Neutrophil (primary cell): Measurements from ENCODE around the gene STAB2.

Experiments
- H3K27ac ChIP-seq: fragments of 200-600 bp; sonication (generic); 2 replicates; pipeline ENCODE4 v1.5.1; 2016; ENCODE audit warnings: mild to moderate bottlenecking, moderate library complexity
- H3K27me3 ChIP-seq: fragments of 200-600 bp; sonication (generic); 2 replicates; pipeline ENCODE4 v1.6.0; 2016; ENCODE audit warnings: mild to moderate bottlenecking
- H3K36me3 ChIP-seq: fragments of 200-600 bp; sonication (generic); 2 replicates; pipeline ENCODE4 v1.5.1; 2017
- H3K4me1 ChIP-seq, 2 experiments: fragments of 200-600 bp in 1 of 2; sonication (generic) in 1 of 2; 1 replicate in 1 of 2; 2 replicates in 1 of 2; pipeline versions ENCODE4 v1.5.1 to v1.6.1; 2013 to 2016; ENCODE audit warnings: low read depth in 1 of 2, low read length in 1 of 2, mild to moderate bottlenecking in 1 of 2, moderate library complexity in 1 of 2; ENCODE audit not compliant: control insufficient read depth in 1 of 2, insufficient read depth in 1 of 2
- H3K4me3 ChIP-seq, 2 experiments: fragments of 200-600 bp in 1 of 2; sonication (generic) in 1 of 2; 1 replicate in 1 of 2; 2 replicates in 1 of 2; pipeline ENCODE4 v1.5.1; 2013 to 2016; ENCODE audit warnings: low read depth in 1 of 2, low read length in 1 of 2, mild to moderate bottlenecking in 1 of 2, moderate library complexity in 1 of 2
- H3K9me3 ChIP-seq: fragments of 200-600 bp; sonication (generic); 2 replicates; pipeline ENCODE4 v1.5.1; 2016
- CTCF ChIP-seq: fragments of 200-600 bp; sonication (generic); IDR thresholded peaks from 2 replicates; pipeline ENCODE4 v1.5.1; 2016; ENCODE audit warnings: antibody characterized with exemption

The STAB2 gene

GRCh38 chr12:103791350-103791920 is 204.4 kb downstream of the STAB2 start:
- no peak for TF ChIP-seq CTCF
- Histone ChIP-seq H3K9me3 (no peaks in the 10 kb centered on the region), H3K4me3 (no peak overlapping the region), H3K4me1 (no peaks in the 10 kb centered on the region), H3K36me3 (peaks cover 38% of the 10 kb centered on the region), H3K27me3 (no peaks in the 10 kb centered on the region), H3K27ac (no peak overlapping the region)

- peaks cover 38% of the 10 kb centered on the region for H3K36me3 ChIP-seq
- TF ChIP-seq CTCF = no peak
Observed at GRCh38 chr12:103793046-103793445, 206.0 kb downstream of the STAB2 start.

GRCh38 chr12:103793512-103794045 is 206.5 kb downstream of the STAB2 start:
- no peaks in the 10 kb centered on the region for H3K9me3 ChIP-seq
- peaks cover 9 to 13% of the 10 kb centered on the region in 2 experiments for H3K4me1 ChIP-seq
- H3K27me3 ChIP-seq = no peaks in the 10 kb centered on the region
- H3K4me3 ChIP-seq = no peak overlapping the region
- TF ChIP-seq CTCF = no peak
- H3K36me3 ChIP-seq = peaks cover 38% of the 10 kb centered on the region
- H3K27ac ChIP-seq = no peak overlapping the region

More at GRCh38 chr12:103793046-103793445, 206.0 kb downstream of the STAB2 start:
- Histone ChIP-seq H3K4me1 (peaks cover 4 to 7% of the 10 kb centered on the region in 2 experiments), H3K27me3 (no peaks in the 10 kb centered on the region), H3K27ac (no peak overlapping the region), H3K9me3 (no peaks in the 10 kb centered on the region), H3K4me3 (no peak overlapping the region)

GRCh38 chr12:103794309-103795213 is 207.5 kb downstream of the STAB2 start:
- Histone ChIP-seq H3K27ac (peak overlapping the region; percentile 21), H3K36me3 (peaks cover 38% of the 10 kb centered on the region)

GRCh38 chr12:103798586-103798985 is 211.5 kb downstream of the STAB2 start:
- Histone ChIP-seq H3K9me3 (no peaks in the 10 kb centered on the region), H3K27ac (peak overlapping the region; percentile 95), H3K27me3 (no peaks in the 10 kb centered on the region), H3K4me3 (peak overlapping the region; percentile 54 to 61), H3K4me1 (peaks cover 53 to 60% of the 10 kb centered on the region in 2 experiments), H3K36me3 (peaks cover 10% of the 10 kb centered on the region)
- TF ChIP-seq CTCF = no peak

More at GRCh38 chr12:103794309-103795213, 207.5 kb downstream of the STAB2 start:
- no peaks in the 10 kb centered on the region for H3K9me3 ChIP-seq
- H3K4me1 ChIP-seq = peaks cover 19 to 22% of the 10 kb centered on the region in 2 experiments
- no peak overlapping the region for H3K4me3 ChIP-seq
- H3K27me3 ChIP-seq = no peaks in the 10 kb centered on the region
- no peak for TF ChIP-seq CTCF
